ENCODE results near the gene UBL7. TPM values are rescaled to one million over a fixed set of nuclear protein-coding genes. Genes with fewer than 3 reads are reported as not detected.
"Not testable (repeated sequence)": the region's sequence is repeated elsewhere in the genome, so short reads cannot be mapped to it uniquely, and the experiment has no call there.

UBL7 gene
- polyA plus RNA-seq, 3 donors: 43.4 to 103 (median 95.1) TPM

DNA sequence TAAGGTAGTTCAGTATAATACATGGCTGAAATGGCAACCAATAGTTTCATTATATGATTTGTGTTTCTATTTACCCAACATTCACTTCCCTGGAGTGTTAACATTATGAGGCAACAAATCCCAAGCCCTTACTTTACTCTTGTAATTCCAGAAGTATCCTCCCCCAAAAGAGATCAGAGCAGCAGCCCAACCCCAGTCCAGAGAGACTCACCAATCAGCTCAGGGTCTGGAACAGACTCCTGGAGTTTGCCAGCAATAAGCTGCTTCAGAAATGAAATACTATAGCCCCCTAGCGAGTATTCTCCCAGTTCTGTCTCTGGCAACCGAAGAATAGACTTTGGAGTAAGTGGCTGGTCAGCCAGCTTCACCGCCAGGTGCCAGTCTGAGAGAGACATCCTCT lies 2.5 kb downstream of the UBL7 start:
- Histone ChIP-seq H3K4me1 (ENCODE audit: control insufficient read depth in 1 of 2, insufficient read depth in 2 of 2, low read length in 2 of 2) (peaks cover 18 to 21% of the 10 kb centered on the region in 2 donors), H3K4me3 (replicated peaks in 1 of 3; ENCODE audit: low read depth in 2 of 3, low read length in 3 of 3) (no peak overlapping the region)

DNA sequence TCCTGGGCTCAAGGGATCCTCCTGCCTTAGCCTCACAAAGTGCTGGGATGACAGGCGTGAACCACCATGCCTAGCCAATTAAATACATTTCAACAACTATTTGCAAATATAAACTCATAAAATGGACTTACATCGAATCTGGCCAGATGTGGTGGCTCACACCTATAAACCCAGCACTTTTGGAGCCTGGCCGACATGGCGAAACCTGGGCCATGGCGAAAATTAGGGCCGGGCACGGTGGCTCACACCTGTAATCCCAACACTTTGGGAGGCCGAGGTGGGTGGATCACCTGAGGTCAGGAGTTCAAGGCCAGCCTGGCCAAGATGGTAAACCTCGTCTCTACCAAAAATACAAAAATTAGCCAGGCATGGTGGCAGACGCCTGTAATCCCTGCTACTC lies 3.9 kb downstream of the UBL7 start:
- H3K4me3 ChIP-seq (replicated peaks in 1 of 3; ENCODE audit: low read depth in 2 of 3, low read length in 3 of 3); H3K9me3 ChIP-seq (replicated peaks in 1 of 2; ENCODE audit: control insufficient read depth in 1 of 2, insufficient read depth in 1 of 2, low read length in 2 of 2); H3K4me3 Mint-ChIP-seq; intact Hi-C loops (cut with micrococcal nuclease); H3K27me3 ChIP-seq (ENCODE audit: control insufficient read depth in 2 of 2, insufficient read depth in 2 of 2, low read length in 2 of 2); H4K20me1 ChIP-seq (ENCODE audit: insufficient read depth, low read length); H3K27ac Mint-ChIP-seq; H3K4me2 ChIP-seq (replicated peaks; ENCODE audit: extremely low read depth, low read length, poor library complexity, severe bottlenecking); H3K9me3 Mint-ChIP-seq; H3K9ac ChIP-seq (ENCODE audit: insufficient read depth, low read length, poor library complexity, severe bottlenecking); DNase-seq; H3K27ac ChIP-seq (ENCODE audit: low read depth in 1 of 2, low read length in 2 of 2); H2AFZ ChIP-seq (ENCODE audit: insufficient read depth, low read depth, low read length, poor library complexity, severe bottlenecking); H3K27me3 Mint-ChIP-seq (ENCODE audit: low read depth in 3 of 3): not testable (repeated sequence)
- Mint-ChIP-seq H3K4me1 (peaks cover 11% of the 10 kb centered on the region), H3K36me3 (peaks cover 53 to 58% of the 10 kb centered on the region in 2 donors)
- WGBS (ENCODE audit: insufficient coverage): 100% methylated on average over 8 of the region's 10 CpGs
- Histone ChIP-seq H3K4me1 (ENCODE audit: control insufficient read depth in 1 of 2, insufficient read depth in 2 of 2, low read length in 2 of 2) (peaks cover 16 to 19% of the 10 kb centered on the region in 2 donors), H3K36me3 (replicated peaks in 1 of 2; ENCODE audit: control insufficient read depth in 1 of 2, insufficient read depth in 2 of 2, low read length in 2 of 2) (peaks cover 37 to 64% of the 10 kb centered on the region in 2 donors), H3K79me2 (ENCODE audit: insufficient read depth, low read length) (peaks cover 18% of the 10 kb centered on the region)

More for the DNA sequence above, 2.5 kb downstream of the UBL7 start:
- no peaks in the 10 kb centered on the region for H3K9me3 ChIP-seq (replicated peaks in 1 of 2; ENCODE audit: control insufficient read depth in 1 of 2, insufficient read depth in 1 of 2, low read length in 2 of 2)
- peaks cover 20% of the 10 kb centered on the region for H3K4me1 Mint-ChIP-seq
- H3K9me3 Mint-ChIP-seq: no peaks in the 10 kb centered on the region
- 100% methylated on average over 2 of the region's 3 CpGs for WGBS (ENCODE audit: insufficient coverage)
- H3K36me3 ChIP-seq (replicated peaks in 1 of 2; ENCODE audit: control insufficient read depth in 1 of 2, insufficient read depth in 2 of 2, low read length in 2 of 2): peaks cover 31 to 49% of the 10 kb centered on the region in 2 donors
- TF ChIP-seq CTCF (IDR thresholded peaks at IDR 0.05): no peak
- H3K27ac Mint-ChIP-seq: no peak overlapping the region
- no peak for DNase-seq
- no peak overlapping the region for H3K4me3 Mint-ChIP-seq
- intact Hi-C loops (cut with micrococcal nuclease): no loop called here
- H3K4me2 ChIP-seq (replicated peaks; ENCODE audit: extremely low read depth, low read length, poor library complexity, severe bottlenecking): no peak overlapping the region
- H4K20me1 ChIP-seq (ENCODE audit: insufficient read depth, low read length): no peaks in the 10 kb centered on the region
- no peak overlapping the region for H3K9ac ChIP-seq (ENCODE audit: insufficient read depth, low read length, poor library complexity, severe bottlenecking)
- no peak overlapping the region for H2AFZ ChIP-seq (ENCODE audit: insufficient read depth, low read depth, low read length, poor library complexity, severe bottlenecking)
- no peaks in the 10 kb centered on the region for H3K27me3 ChIP-seq (ENCODE audit: control insufficient read depth in 2 of 2, insufficient read depth in 2 of 2, low read length in 2 of 2)
- H3K79me2 ChIP-seq (ENCODE audit: insufficient read depth, low read length): peaks cover 31% of the 10 kb centered on the region
- peaks cover 0 to 2% (median 0%) of the 10 kb centered on the region in 3 donors for H3K27me3 Mint-ChIP-seq (ENCODE audit: low read depth in 3 of 3)
- no peak overlapping the region for H3K27ac ChIP-seq (ENCODE audit: low read depth in 1 of 2, low read length in 2 of 2)
- peaks cover 42 to 45% of the 10 kb centered on the region in 2 donors for H3K36me3 Mint-ChIP-seq
